Nephron progenitor cell (in vitro differentiated cells): ENCODE data around the gene TPCN2.

Experiments used
- DNase-seq: peaks from one replicate; pipeline ENCODE4 v3.0.0; 2021
- H3K27ac Mint-ChIP-seq: 2 replicates; pipeline ENCODE4 v1.8.0; 2021; ENCODE audit warnings: mild to moderate bottlenecking, moderate library complexity, mixed read lengths
- H3K27me3 Mint-ChIP-seq: 2 replicates; pipeline ENCODE4 v1.8.0; 2021; ENCODE audit warnings: mild to moderate bottlenecking, low read depth, mixed read lengths; ENCODE audit not compliant: poor library complexity
- H3K36me3 Mint-ChIP-seq: 2 replicates; pipeline ENCODE4 v1.8.0; 2021; ENCODE audit warnings: low read depth, mixed read lengths
- H3K4me1 Mint-ChIP-seq: 2 replicates; pipeline ENCODE4 v1.8.0; 2021; ENCODE audit warnings: mixed read lengths
- H3K4me3 Mint-ChIP-seq: 2 replicates; pipeline ENCODE4 v1.8.0; 2021; ENCODE audit warnings: mild to moderate bottlenecking, moderate library complexity, mixed read lengths
- H3K9me3 Mint-ChIP-seq: 2 replicates; pipeline ENCODE4 v1.8.0; 2021; ENCODE audit warnings: mild to moderate bottlenecking, moderate library complexity, mixed read lengths
- TF ChIP-seq, protein P1 (sequence below): fragments of 200-600 bp; sonication (generic); IDR thresholded peaks from 2 replicates; pipeline ENCODE4 v1.5.0; 2021; ENCODE audit warnings: antibody characterized with exemption

Gene TPCN2

GRCh38 chr11:69059985-69060384, 11.3 kb downstream of the TPCN2 start:
- Mint-ChIP-seq H3K36me3 (peaks cover 8% of the 10 kb centered on the region), H3K27me3 (peaks cover 3% of the 10 kb centered on the region), H3K4me3 (no peak overlapping the region), H3K4me1 (peaks cover 5% of the 10 kb centered on the region), H3K27ac (peak overlapping the region; percentile 80), H3K9me3 (no peaks in the 10 kb centered on the region)
- TF ChIP-seq, protein P1, sequence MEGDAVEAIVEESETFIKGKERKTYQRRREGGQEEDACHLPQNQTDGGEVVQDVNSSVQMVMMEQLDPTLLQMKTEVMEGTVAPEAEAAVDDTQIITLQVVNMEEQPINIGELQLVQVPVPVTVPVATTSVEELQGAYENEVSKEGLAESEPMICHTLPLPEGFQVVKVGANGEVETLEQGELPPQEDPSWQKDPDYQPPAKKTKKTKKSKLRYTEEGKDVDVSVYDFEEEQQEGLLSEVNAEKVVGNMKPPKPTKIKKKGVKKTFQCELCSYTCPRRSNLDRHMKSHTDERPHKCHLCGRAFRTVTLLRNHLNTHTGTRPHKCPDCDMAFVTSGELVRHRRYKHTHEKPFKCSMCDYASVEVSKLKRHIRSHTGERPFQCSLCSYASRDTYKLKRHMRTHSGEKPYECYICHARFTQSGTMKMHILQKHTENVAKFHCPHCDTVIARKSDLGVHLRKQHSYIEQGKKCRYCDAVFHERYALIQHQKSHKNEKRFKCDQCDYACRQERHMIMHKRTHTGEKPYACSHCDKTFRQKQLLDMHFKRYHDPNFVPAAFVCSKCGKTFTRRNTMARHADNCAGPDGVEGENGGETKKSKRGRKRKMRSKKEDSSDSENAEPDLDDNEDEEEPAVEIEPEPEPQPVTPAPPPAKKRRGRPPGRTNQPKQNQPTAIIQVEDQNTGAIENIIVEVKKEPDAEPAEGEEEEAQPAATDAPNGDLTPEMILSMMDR = no peak
- no peak for DNase-seq

GRCh38 chr11:69060806-69061712, 12.3 kb downstream of the TPCN2 start:
- DNase-seq = no peak
- H3K9me3 Mint-ChIP-seq = no peaks in the 10 kb centered on the region
- no peak overlapping the region for H3K27ac Mint-ChIP-seq
- no peak overlapping the region for H3K4me3 Mint-ChIP-seq
- TF ChIP-seq, protein P1 = no peak
- H3K36me3 Mint-ChIP-seq = peaks cover 3% of the 10 kb centered on the region
- H3K27me3 Mint-ChIP-seq = peaks cover 3% of the 10 kb centered on the region
- peaks cover 4% of the 10 kb centered on the region for H3K4me1 Mint-ChIP-seq

DNA sequence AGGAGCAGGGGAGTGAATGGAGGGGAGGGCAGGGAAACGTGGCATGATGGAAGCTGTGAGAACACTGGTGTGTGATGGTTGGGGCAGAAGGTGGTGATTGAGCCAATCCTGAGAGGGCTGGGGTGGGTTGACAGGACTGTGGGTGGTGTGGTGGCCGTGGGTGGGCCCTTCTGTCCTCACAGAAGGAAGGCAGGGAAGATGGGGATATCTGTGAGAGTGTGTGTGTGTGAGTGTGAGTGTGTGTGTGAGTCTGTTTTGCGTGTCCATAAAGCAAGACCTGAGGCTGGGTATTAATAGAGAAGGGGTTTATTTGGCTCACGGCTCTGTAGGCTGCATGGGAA, 13.0 kb downstream of the TPCN2 start:
- Mint-ChIP-seq H3K36me3 (no peaks in the 10 kb centered on the region), H3K9me3 (no peaks in the 10 kb centered on the region)

GRCh38 chr11:69062169-69062855, 13.6 kb downstream of the TPCN2 start:
- H3K9me3 Mint-ChIP-seq = no peaks in the 10 kb centered on the region
- H3K27me3 Mint-ChIP-seq = peaks cover 3% of the 10 kb centered on the region
- no peak overlapping the region for H3K4me3 Mint-ChIP-seq
- no peaks in the 10 kb centered on the region for H3K4me1 Mint-ChIP-seq
- no peaks in the 10 kb centered on the region for H3K36me3 Mint-ChIP-seq
- TF ChIP-seq, protein P1 = no peak
- no peak overlapping the region for H3K27ac Mint-ChIP-seq
- no peak for DNase-seq

More for the DNA sequence above, 13.0 kb downstream of the TPCN2 start:
- no peaks in the 10 kb centered on the region for H3K4me1 Mint-ChIP-seq
- H3K27me3 Mint-ChIP-seq = peaks cover 3% of the 10 kb centered on the region
- TF ChIP-seq, protein P1 = no peak
- H3K27ac Mint-ChIP-seq = no peak overlapping the region
- H3K4me3 Mint-ChIP-seq = no peak overlapping the region
- DNase-seq = no peak

DNA sequence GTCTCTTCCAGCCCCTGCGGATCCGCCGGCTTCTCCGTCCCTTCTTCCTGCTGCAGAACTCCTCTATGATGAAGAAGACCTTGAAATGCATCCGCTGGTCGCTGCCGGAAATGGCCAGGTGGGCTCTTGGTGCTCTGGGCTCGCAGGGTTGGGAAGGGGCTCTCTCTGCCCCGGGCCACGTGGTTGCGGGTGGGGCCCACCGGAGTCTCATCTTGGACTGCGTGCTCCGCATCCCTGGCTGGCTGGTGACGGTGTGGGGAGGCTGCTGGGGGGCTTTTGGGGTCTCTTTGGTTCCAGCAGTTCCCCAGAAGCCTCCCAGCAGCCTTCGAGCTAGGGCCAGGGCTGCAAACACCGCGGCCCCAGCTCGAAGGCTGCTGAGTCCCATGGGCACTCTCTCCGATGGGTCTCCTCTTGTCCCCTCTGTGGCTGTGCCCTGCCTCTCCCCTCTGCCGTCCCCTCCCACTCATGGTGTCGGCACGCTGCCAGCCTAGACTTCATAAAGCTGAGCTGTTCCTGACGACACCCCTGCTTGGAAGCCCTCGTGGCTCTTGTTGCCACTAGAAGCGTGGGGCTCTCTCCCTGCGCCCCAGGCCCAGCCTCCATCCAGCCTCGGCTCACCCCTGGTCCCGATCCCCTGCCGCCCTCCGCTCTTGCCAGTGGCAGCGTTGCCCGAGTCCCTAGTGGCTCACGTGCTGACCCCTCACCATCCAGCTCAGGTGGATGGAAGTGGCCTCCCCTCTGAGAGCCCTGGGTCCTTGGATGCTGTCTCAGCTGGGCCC, 14.3 kb downstream of the TPCN2 start:
- Mint-ChIP-seq H3K4me3 (no peak overlapping the region), H3K9me3 (no peaks in the 10 kb centered on the region)

More for the DNA sequence above, 14.3 kb downstream of the TPCN2 start:
- no peaks in the 10 kb centered on the region for H3K36me3 Mint-ChIP-seq
- H3K27me3 Mint-ChIP-seq = peaks cover under 1% of the 10 kb centered on the region
- H3K4me1 Mint-ChIP-seq = no peaks in the 10 kb centered on the region
- TF ChIP-seq, protein P1 = no peak
- H3K27ac Mint-ChIP-seq = no peak overlapping the region
- DNase-seq = no peak
